22Rv1 (cell line): ENCODE measurements around the gene RBM27.

Experiments used
- CTCF ChIP-seq: fragments of 450-650 bp; IDR thresholded peaks from 2 replicates; pipeline ENCODE4 v1.5.1; 2017; ENCODE audit warnings: mild to moderate bottlenecking
- ZFX ChIP-seq: fragments of 450-650 bp; IDR thresholded peaks from 2 replicates; pipeline ENCODE4 v1.6.1; 2017; ENCODE audit warnings: antibody characterized with exemption, borderline replicate concordance

- TF ChIP-seq CTCF: no peak
- no peak for TF ChIP-seq ZFX
Observed at GRCh38 chr5:146249801-146250200, 46.4 kb downstream of the RBM27 start.
